Upper lobe of left lung (tissue), 6 donors: ENCODE measurements around the gene MCM3AP. TPM values are rescaled to one million over a fixed set of nuclear protein-coding genes. Genes with fewer than 3 reads are reported as not detected.
A peak's percentile ranks its signal among the peaks of the same experiment; 100 is the strongest.

ENCODE experiments used
- ATAC-seq, 2 donors: fragments of 200-7000 bp; cut with Tn5 transposase; one replicate each; pipeline ENCODE4 v1.9.1; 2022; ENCODE audit warnings: mild to moderate bottlenecking in 2 of 2, moderate library complexity in 2 of 2; ENCODE audit not compliant: low FRiP score in 2 of 2
- DNase-seq, 2 donors: peaks; one replicate each; pipeline ENCODE4 v3.0.0-alpha.2; 2019 to 2020
- H3K27ac ChIP-seq, 4 donors: fragments of 200-600 bp; sonication (generic); one replicate each; pipeline ENCODE4 v1.5.1; 2016 to 2019
- H3K27me3 ChIP-seq, 4 donors: fragments of 200-600 bp; sonication (generic); one replicate each; pipeline ENCODE4 v1.5.1; 2017 to 2019
- H3K36me3 ChIP-seq, 4 donors: fragments of 200-600 bp; sonication (generic); one replicate each; pipeline ENCODE4 v1.5.1; 2016 to 2019
- H3K4me1 ChIP-seq, 4 donors: fragments of 200-600 bp; sonication (generic); one replicate each; pipeline ENCODE4 v1.5.1; 2018 to 2019
- H3K4me3 ChIP-seq, 4 donors: fragments of 200-600 bp; sonication (generic); one replicate each; pipeline ENCODE4 v1.5.1; 2017 to 2019; ENCODE audit warnings: mild to moderate bottlenecking in 2 of 4, moderate library complexity in 1 of 4
- H3K9me3 ChIP-seq, 4 donors: fragments of 200-600 bp; sonication (generic); one replicate each; pipeline ENCODE4 v1.5.1; 2018 to 2019
- CTCF ChIP-seq, 6 experiments: fragments of 450-650 bp in 4 of 6; fragments of 200-600 bp in 2 of 6; sonication (generic) in 2 of 6; IDR thresholded peaks; one replicate each; pipeline ENCODE4 v1.5.1; 2016 to 2019; ENCODE audit warnings: antibody characterized with exemption in 6 of 6
- EP300 ChIP-seq, 4 donors: sonication (generic); formaldehyde crosslinking; IDR thresholded peaks; one replicate each; pipeline ENCODE4 v1.5.1; 2017; ENCODE audit warnings: antibody characterized with exemption in 4 of 4, control low read depth in 2 of 4
- POLR2A ChIP-seq, 4 donors: fragments of 450-650 bp; IDR thresholded peaks; one replicate each; pipeline ENCODE4 v1.5.1; 2016 to 2017; ENCODE audit warnings: antibody characterized with exemption in 4 of 4, mild to moderate bottlenecking in 2 of 4
- POLR2AphosphoS5 ChIP-seq, 2 donors: sonication (generic); formaldehyde crosslinking; IDR thresholded peaks; one replicate each; pipeline ENCODE4 v1.5.1; 2017; ENCODE audit warnings: antibody characterized with exemption in 2 of 2
- WGBS, 2 donors: methylation state at CpG; one replicate each; pipeline ENCODE4 v1.1.5; 2017 to 2018; 5-methylcytosine and 5-hydroxymethylcytosine counted together
- total RNA-seq, 6 donors: library from RNA; depleted of rRNA in 4 of 6; stranded (reverse); fragments of >200 nt in 4 of 6; gene quantifications; one replicate each; pipeline versions ENCODE4 v1.1.0 to v1.2.1, GENCODE V29; 2016 to 2021
- donor health status: DM: no; HTN: no; CAD: no; lungs with moderate emphysema.
- donor health status: DM: no; HTN: yes; CAD: no; lungs with severe emphysema.

MCM3AP gene
- total RNA-seq, 6 donors from 2014 or later = 93.3 to 226 (median 98.4) TPM

- Histone ChIP-seq H3K4me1 (peaks cover 0 to 6% (median 0%) of the 10 kb centered on the region in 4 donors), H3K27ac (no peak overlapping the region), H3K36me3 (peaks cover 16 to 95% (median 71%) of the 10 kb centered on the region in 4 donors), H3K9me3 (no peaks in the 10 kb centered on the region), H3K27me3 (no peaks in the 10 kb centered on the region), H3K4me3 (no peak overlapping the region)
- WGBS, 2 donors = 94 to 97% methylated on average over 5 to 15 of the region's 15 CpGs
- TF ChIP-seq CTCF (IDR thresholded peaks at IDR 0.05) = no peak
- no peak for TF ChIP-seq POLR2AphosphoS5 (IDR thresholded peaks at IDR 0.05)
- no peak for TF ChIP-seq EP300 (IDR thresholded peaks at IDR 0.05)
- TF ChIP-seq POLR2A (IDR thresholded peaks at IDR 0.05) = no peak
- ATAC-seq = no peak
- DNase-seq = peak in 1 of 2 donors; percentile 45
Observed at GRCh38 chr21:46213620-46214286, 71.7 kb downstream of the MCM3AP start.

DNA sequence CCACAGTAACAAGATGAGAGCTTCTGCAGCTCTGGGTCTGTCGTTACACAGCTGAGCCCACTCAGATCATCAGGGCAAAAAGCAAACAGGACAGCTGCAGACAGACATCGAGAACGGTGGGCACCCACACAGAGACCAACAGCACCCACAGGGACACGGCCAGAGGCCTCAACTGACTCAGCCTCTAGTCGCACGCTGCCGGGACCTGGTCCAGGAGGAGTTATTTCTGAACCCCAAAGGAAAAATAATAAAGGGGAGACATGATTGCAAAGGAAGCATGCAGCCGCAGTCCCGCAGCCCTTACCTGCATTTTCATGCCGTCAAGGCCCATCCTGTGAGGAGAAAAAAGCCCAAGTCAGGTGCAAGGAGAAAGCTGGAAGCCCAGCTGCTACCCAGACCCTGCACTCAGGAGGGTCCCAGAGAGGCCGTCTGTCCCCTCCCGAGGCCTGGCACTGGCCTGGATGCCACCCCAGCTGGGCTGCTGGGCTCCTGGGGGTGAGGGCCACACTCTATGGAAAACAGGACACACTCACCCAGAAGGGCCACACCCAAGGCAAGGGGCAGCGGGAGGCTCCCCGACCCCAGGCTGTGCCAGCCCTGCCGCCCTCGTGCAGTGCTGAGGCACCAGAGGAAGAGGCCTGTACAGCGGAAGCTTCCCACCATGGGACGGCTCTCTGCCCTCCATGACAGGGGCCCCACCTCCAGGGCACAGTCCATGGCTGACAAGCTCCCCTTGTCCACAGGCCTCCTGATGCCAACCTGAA is 72.5 kb downstream of the MCM3AP start:
- ATAC-seq = no peak
- peak in 1 of 2 donors; percentile 62 for DNase-seq
- 91 to 97% methylated on average over 12 to 16 of the region's 18 CpGs for whole genome bisulfite sequencing, 2 donors
- Histone ChIP-seq H3K4me1 (peaks cover 0 to 6% (median 0%) of the 10 kb centered on the region in 4 donors), H3K27me3 (no peaks in the 10 kb centered on the region), H3K36me3 (peaks cover 18 to 98% (median 76%) of the 10 kb centered on the region in 4 donors), H3K27ac (no peak overlapping the region), H3K9me3 (no peaks in the 10 kb centered on the region), H3K4me3 (no peak overlapping the region)
- TF ChIP-seq CTCF (IDR thresholded peaks at IDR 0.05) (no peak), POLR2A (IDR thresholded peaks at IDR 0.05) (no peak)

DNA sequence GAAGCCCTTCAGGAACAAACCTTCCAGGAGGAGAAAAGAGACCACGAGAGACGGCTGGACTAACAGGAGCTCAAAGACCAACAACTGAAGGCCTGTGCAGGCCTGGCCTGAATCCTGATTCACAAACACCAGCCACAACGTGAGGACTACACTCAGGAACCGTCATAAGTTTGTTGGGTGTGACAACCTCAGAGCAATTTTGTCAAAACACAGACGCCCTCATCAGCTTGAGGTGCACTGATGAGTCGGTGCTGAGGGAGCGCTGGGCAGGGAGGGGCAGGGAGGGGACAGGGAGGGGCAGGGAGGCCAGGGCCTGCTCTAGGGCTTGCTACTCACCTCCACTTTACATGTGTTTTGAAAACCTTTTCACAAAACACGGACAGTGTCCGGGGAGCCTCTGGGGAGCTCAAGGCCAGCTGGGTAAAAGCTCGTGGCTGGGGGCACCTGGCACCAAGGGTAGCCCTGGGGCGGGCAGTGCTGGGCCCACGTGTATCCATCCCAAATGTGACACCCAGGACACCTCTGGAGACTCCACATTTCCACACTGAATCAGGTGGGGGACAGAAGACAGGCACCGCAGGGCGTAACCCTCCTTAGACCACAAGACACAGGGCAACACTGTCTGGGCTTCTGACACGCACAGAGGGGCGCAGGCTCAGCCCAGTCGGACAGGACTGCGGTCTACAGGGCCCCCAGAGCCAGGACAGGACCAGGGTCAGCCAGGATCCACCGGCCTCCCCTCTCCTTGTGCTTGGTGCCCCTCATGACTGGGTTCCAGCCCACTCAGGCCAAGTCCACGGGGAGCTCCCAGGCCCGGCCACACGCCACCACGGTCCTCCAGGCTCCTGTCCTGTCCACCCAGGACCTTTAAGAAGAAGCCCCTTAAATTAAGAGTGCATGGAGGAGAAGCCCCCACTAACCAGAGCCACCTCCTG is 73.4 kb downstream of the MCM3AP start:
- no peak for ATAC-seq
- no peaks in the 10 kb centered on the region for H3K27me3 ChIP-seq
- H3K36me3 ChIP-seq = peaks cover 25 to 98% (median 82%) of the 10 kb centered on the region in 4 donors
- no peak overlapping the region for H3K27ac ChIP-seq
- peaks cover 0 to 6% (median 0%) of the 10 kb centered on the region in 4 donors for H3K4me1 ChIP-seq
- no peaks in the 10 kb centered on the region for H3K9me3 ChIP-seq
- peak in 1 of 2 donors; percentile 67 for DNase-seq
- WGBS, 2 donors = 89% methylated on average over 13 to 23 of the region's 23 CpGs
- no peak overlapping the region for H3K4me3 ChIP-seq
- TF ChIP-seq EP300 (IDR thresholded peaks at IDR 0.05) (no peak), CTCF (IDR thresholded peaks at IDR 0.05) (no peak), POLR2A (IDR thresholded peaks at IDR 0.05) (no peak), POLR2AphosphoS5 (IDR thresholded peaks at IDR 0.05) (no peak)

GRCh38 chr21:46211376-46211775 is 74.0 kb downstream of the MCM3AP start:
- peaks cover 32 to 99% (median 84%) of the 10 kb centered on the region in 4 donors for H3K36me3 ChIP-seq
- 96 to 97% methylated on average over 5 to 7 of the region's 7 CpGs for WGBS, 2 donors
- DNase-seq = no peak

More at GRCh38 chr21:46211376-46211775, 74.0 kb downstream of the MCM3AP start:
- Histone ChIP-seq H3K4me1 (peaks cover 0 to 5% (median 0%) of the 10 kb centered on the region in 4 donors), H3K27ac (no peak overlapping the region), H3K9me3 (no peaks in the 10 kb centered on the region), H3K4me3 (no peak overlapping the region), H3K27me3 (no peaks in the 10 kb centered on the region)
- no peak for ATAC-seq
- TF ChIP-seq POLR2A (IDR thresholded peaks at IDR 0.05) = no peak
- no peak for TF ChIP-seq EP300 (IDR thresholded peaks at IDR 0.05)
- TF ChIP-seq CTCF (IDR thresholded peaks at IDR 0.05) = no peak
- no peak for TF ChIP-seq POLR2AphosphoS5 (IDR thresholded peaks at IDR 0.05)
